ENCODE measurements around the gene FRG1.
"Not testable (repeated sequence)": the region's sequence is repeated elsewhere in the genome, so short reads cannot be mapped to it uniquely, and the experiment has no call there.

The FRG1 gene

GRCh38 chr4:189940178-189941004, at the start of gene FRG1:
FRG1 (plus strand) TSS chr4:189940872; CDS start chr4:189941010, 138 bp downstream.
- TF ChIP-seq CTCF (IDR thresholded peaks at IDR 0.05) (peak; percentile 95), ZFX (IDR thresholded peaks at IDR 0.05; ENCODE audit: borderline replicate concordance) (no peak)
- peak within 1 kb of the TSS; percentile 86 for H3K27ac ChIP-seq

- no peak for TF ChIP-seq CTCF (IDR thresholded peaks at IDR 0.05)
- no peak for TF ChIP-seq ZFX (IDR thresholded peaks at IDR 0.05; ENCODE audit: borderline replicate concordance)
- H3K27ac ChIP-seq = no peak overlapping the region
These were observed 43.0 kb upstream of the FRG1 start for GRCh38 chr4:189897667-189898066.

- H3K27ac ChIP-seq = not testable (repeated sequence)
These were observed 41.1 kb upstream of the FRG1 start for GRCh38 chr4:189899481-189900015.

GRCh38 chr4:189904420-189905027, 36.1 kb upstream of the FRG1 start:
- peak; percentile 67 for TF ChIP-seq CTCF (IDR thresholded peaks at IDR 0.05)
- not testable (repeated sequence) for H3K27ac ChIP-seq

GRCh38 chr4:189912170-189912569, 28.5 kb upstream of the FRG1 start:
- H3K27ac ChIP-seq = no peak overlapping the region
- TF ChIP-seq CTCF (IDR thresholded peaks at IDR 0.05) (peak; percentile 80), ZFX (IDR thresholded peaks at IDR 0.05; ENCODE audit: borderline replicate concordance) (no peak)

- TF ChIP-seq CTCF (IDR thresholded peaks at IDR 0.05) = no peak
- no peak for TF ChIP-seq ZFX (IDR thresholded peaks at IDR 0.05; ENCODE audit: borderline replicate concordance)
- no peak overlapping the region for H3K27ac ChIP-seq
These were observed 23.3 kb upstream of the FRG1 start for GRCh38 chr4:189917161-189917891.

GRCh38 chr4:189921058-189921457, 19.6 kb upstream of the FRG1 start:
- H3K27ac ChIP-seq = no peak overlapping the region
- TF ChIP-seq ZFX (IDR thresholded peaks at IDR 0.05; ENCODE audit: borderline replicate concordance) (no peak), CTCF (IDR thresholded peaks at IDR 0.05) (no peak)

- not testable (repeated sequence) for H3K27ac ChIP-seq
These were observed 13.9 kb upstream of the FRG1 start for GRCh38 chr4:189926742-189927141.

Measured in 22Rv1 (cell line).